ENCODE measurements around the gene COMMD1.
"Not testable (repeated sequence)": the region's sequence is repeated elsewhere in the genome, so short reads cannot be mapped to it uniquely, and the experiment has no call there.

DNA sequence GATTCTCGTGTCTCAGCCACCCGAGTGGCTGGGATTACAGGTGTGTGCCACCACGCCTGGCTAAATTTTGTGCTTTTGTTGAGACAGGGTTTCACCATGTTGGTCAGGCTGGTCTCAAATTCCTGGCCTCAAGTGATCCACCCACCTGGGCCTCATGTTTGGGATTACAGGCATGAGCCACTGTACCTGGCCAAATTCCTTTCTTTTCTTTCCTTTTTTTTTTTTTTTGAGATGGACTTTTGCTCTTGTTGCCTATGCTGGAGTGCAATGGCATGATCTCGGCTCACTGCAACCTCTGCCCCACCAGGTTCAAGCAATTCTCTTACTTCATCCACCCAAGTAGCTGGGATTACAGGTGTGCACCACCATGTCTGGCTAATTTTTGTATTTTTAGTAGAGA is 9.3 kb downstream of the COMMD1 start:
- TF ChIP-seq CTCF (IDR thresholded peaks at IDR 0.05; ENCODE audit: low read length); EZH2phosphoT487 (IDR thresholded peaks at IDR 0.05; ENCODE audit: low read length); EZH2 (optimal IDR thresholded peaks at IDR 0.05; ENCODE audit: low read depth, low read length): not testable (repeated sequence)
